Esophagus (tissue), 2 donors: Measurements from ENCODE around the gene SEMG2. TPM values are rescaled to one million over a fixed set of nuclear protein-coding genes. Genes with fewer than 3 reads are reported as not detected.

ENCODE experiments used
- H3K27ac ChIP-seq, 2 donors: one replicate each; pipeline ENCODE4 v1.5.1; 2013; ENCODE audit warnings: low read depth in 2 of 2, mild to moderate bottlenecking in 2 of 2, inconsistent platforms in 1 of 2, low read length in 1 of 2, moderate library complexity in 1 of 2
- H3K27me3 ChIP-seq, 2 donors: one replicate each; pipeline ENCODE4 v1.6.1; 2013; ENCODE audit warnings: low read length in 2 of 2, control low read depth in 1 of 2, mild to moderate bottlenecking in 1 of 2; ENCODE audit not compliant: insufficient read depth in 2 of 2, control insufficient read depth in 1 of 2
- H3K36me3 ChIP-seq, 2 donors: one replicate each; pipeline ENCODE4 v1.6.1; 2013; ENCODE audit warnings: low read length in 1 of 2; ENCODE audit not compliant: control insufficient read depth in 2 of 2, insufficient read depth in 2 of 2
- H3K4me1 ChIP-seq, 2 donors: one replicate each; pipeline ENCODE4 v1.6.1; 2013; ENCODE audit warnings: low read length in 1 of 2; ENCODE audit not compliant: control insufficient read depth in 2 of 2, insufficient read depth in 2 of 2
- H3K4me3 ChIP-seq, 2 donors: one replicate each; pipeline ENCODE4 v1.5.1; 2013; ENCODE audit warnings: low read length in 2 of 2, mild to moderate bottlenecking in 2 of 2, low read depth in 1 of 2, moderate library complexity in 1 of 2
- H3K9me3 ChIP-seq, 2 donors: one replicate each; pipeline ENCODE4 v1.6.1; 2013; ENCODE audit warnings: mild to moderate bottlenecking in 2 of 2, low read depth in 1 of 2, low read length in 1 of 2, moderate library complexity in 1 of 2; ENCODE audit not compliant: control insufficient read depth in 2 of 2, insufficient read depth in 1 of 2
- WGBS, 2 donors: extraction: QIAGEN DNeasy Blood & Tissue Kit; methylation state at CpG; one replicate each; pipeline ENCODE4 v1.1.7; 2013; 5-methylcytosine and 5-hydroxymethylcytosine counted together
- polyA plus RNA-seq, 2 donors: library from polyadenylated mRNA; stranded (reverse); fragments of 200-250 nt; gene quantifications; one replicate each; pipeline ENCODE4 v1.2.3, GENCODE V29; 2013
- donor health status: healthy with polysubstance abuse.
- donor health status: Bipolar disorder and iron deficiency.

SEMG2 gene
- polyA plus RNA-seq, 2 donors = not detected

DNA sequence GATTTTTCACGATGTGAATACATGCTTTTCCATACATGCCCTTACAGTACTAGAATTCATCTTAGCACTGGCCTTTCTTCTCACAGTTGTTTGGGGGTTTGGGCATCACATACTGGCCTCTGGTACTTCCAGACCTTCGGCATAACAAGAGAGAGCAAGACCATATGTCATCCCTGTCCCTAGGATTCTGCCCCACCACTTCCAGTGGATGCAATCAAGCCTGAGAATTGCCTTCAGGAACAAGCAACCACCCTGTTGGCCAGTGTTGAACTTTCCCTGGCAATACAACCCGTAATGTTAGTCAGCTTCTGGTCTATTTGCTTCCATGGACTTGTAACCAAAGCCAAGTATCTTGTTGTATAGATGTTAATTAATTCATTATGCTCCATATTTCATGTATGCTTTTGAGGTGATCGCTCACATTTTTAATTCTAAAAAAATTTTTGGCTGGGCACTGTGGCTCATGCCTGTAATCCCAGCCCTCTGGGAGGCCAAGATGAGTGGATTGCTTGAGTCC lies 48.6 kb downstream of the SEMG2 start:
- Histone ChIP-seq H3K27ac (no peak overlapping the region), H3K4me3 (no peak overlapping the region), H3K27me3 (no peaks in the 10 kb centered on the region), H3K36me3 (no peaks in the 10 kb centered on the region), H3K9me3 (no peaks in the 10 kb centered on the region), H3K4me1 (no peaks in the 10 kb centered on the region)
- 74 to 76% methylated on average over 4 of the region's 4 CpGs for WGBS, 2 donors

Other genes starting within 250 kb of the SEMG2 start
- gene KCNS1, start 120.2 kb upstream of the SEMG2 start, polyA plus RNA-seq = under 1 TPM; 0.04 to 0.15 TPM
- 1 to 10 TPM; 4.5 to 6.4 TPM for gene WFDC5, start 106.2 kb upstream of the SEMG2 start, polyA plus RNA-seq
- 1 to 10 TPM; 2.2 to 4.3 TPM for gene WFDC12, start 96.9 kb upstream of the SEMG2 start, polyA plus RNA-seq
- 1,000 to 10,000 TPM in 1 of 2 donors, 100 to 1,000 TPM in 1; 430 to 2,639 TPM for gene PI3, start 46.5 kb upstream of the SEMG2 start, polyA plus RNA-seq
- gene SEMG1, start 14.3 kb upstream of the SEMG2 start, polyA plus RNA-seq = not detected
- gene SLPI, start 33.2 kb downstream of the SEMG2 start, polyA plus RNA-seq = 1,000 to 10,000 TPM; 1,481 to 1,882 TPM
- under 1 TPM; 0.04 TPM for gene RBPJL, start 85.5 kb downstream of the SEMG2 start, polyA plus RNA-seq
- under 1 TPM; 0.08 TPM for gene MATN4, start 86.9 kb downstream of the SEMG2 start, polyA plus RNA-seq
- 10 to 100 TPM; 49.4 to 64.6 TPM for gene SDC4, start 127.1 kb downstream of the SEMG2 start, polyA plus RNA-seq
- gene SYS1, start 141.8 kb downstream of the SEMG2 start, polyA plus RNA-seq = 10 to 100 TPM in 1 of 2 donors, 1 to 10 TPM in 1; 8.4 to 16.5 TPM
- gene TP53TG5, start 157.0 kb downstream of the SEMG2 start, polyA plus RNA-seq = under 1 TPM in 1 of 2 donors, not detected in 1; 0.13 TPM
- gene DBNDD2, start 186.9 kb downstream of the SEMG2 start, polyA plus RNA-seq = 10 to 100 TPM; 31.0 to 65.1 TPM
- gene PIGT, start 194.8 kb downstream of the SEMG2 start, polyA plus RNA-seq = 10 to 100 TPM; 38.7 to 40.9 TPM
- gene WFDC2, start 248.4 kb downstream of the SEMG2 start, polyA plus RNA-seq = 1 to 10 TPM; 3.3 to 6.1 TPM